Gastrocnemius medialis (tissue), 4 donors: ENCODE results near the gene NOL4L.

ENCODE experiments used
- CTCF ChIP-seq, 5 experiments: fragments of 450-650 bp in 3 of 5; fragments of 200-600 bp in 2 of 5; sonication (generic) in 2 of 5; IDR thresholded peaks in 4 of 5; conservative IDR thresholded peaks in 1 of 5; 1 replicate in 4 of 5; 2 replicates in 1 of 5; pipeline ENCODE4 v1.5.1; 2016 to 2019; ENCODE audit warnings: antibody characterized with exemption in 5 of 5, mild to moderate bottlenecking in 3 of 5, moderate library complexity in 3 of 5
- POLR2A ChIP-seq, 2 donors: fragments of 450-650 bp; IDR thresholded peaks; one replicate each; pipeline ENCODE4 v1.6.1; 2017; ENCODE audit warnings: antibody characterized with exemption in 2 of 2, mild to moderate bottlenecking in 2 of 2, moderate library complexity in 2 of 2

GRCh38 chr20:32603046-32603726 lies 18.1 kb upstream of the NOL4L start:
- TF ChIP-seq POLR2A (IDR thresholded peaks at IDR 0.05) = no peak
- no peak for TF ChIP-seq CTCF (IDR thresholded peaks at IDR 0.05 in 4 of 5, conservative IDR thresholded peaks at IDR 0.05 in 1 of 5)
